ENCODE results near the gene NUP214.

The NUP214 gene

DNA sequence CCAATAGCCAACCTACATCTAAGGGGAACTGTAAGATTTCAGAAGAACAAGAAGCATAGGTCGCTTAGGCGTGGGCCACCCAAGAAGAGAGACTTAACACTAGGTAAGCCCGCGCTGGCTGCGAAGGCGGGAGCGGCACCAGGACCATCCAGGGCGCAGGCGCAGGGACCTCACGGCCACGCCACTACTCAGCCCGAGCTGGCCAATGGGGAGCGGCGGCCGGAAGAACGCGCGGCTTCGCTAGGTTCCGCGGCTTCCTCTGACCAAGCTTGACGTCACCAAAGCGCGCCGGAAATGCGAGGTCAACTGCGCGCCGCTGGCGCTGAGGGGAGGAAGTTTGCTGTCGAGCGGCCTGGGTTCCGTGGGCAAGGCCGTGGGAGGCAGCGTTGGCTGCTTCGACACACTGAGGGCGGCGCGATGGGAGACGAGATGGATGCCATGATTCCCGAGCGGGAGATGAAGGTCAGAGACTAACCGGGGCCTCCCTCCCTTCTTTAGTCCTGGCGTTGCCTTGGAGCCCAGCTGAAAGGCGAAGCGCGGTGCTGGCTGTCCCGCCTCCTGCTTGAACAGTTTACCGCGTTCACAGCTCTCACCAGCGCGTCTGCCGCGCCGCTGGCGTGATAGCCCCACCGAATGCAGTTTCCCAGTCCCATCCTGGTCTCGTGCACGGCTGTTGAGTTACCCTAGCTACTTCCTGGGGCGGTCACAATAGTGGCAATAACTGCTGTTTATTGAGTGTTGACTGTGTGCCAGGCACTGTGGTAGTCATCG lies at the start of gene NUP214:
TSS of gene NUP214 (plus strand) at position 299 of the 771 bp plus-strand sequence. CDS start at position 418, 119 bp downstream.
- DNase-seq (ENCODE audit: low spot score) = peak; percentile 100

DNA sequence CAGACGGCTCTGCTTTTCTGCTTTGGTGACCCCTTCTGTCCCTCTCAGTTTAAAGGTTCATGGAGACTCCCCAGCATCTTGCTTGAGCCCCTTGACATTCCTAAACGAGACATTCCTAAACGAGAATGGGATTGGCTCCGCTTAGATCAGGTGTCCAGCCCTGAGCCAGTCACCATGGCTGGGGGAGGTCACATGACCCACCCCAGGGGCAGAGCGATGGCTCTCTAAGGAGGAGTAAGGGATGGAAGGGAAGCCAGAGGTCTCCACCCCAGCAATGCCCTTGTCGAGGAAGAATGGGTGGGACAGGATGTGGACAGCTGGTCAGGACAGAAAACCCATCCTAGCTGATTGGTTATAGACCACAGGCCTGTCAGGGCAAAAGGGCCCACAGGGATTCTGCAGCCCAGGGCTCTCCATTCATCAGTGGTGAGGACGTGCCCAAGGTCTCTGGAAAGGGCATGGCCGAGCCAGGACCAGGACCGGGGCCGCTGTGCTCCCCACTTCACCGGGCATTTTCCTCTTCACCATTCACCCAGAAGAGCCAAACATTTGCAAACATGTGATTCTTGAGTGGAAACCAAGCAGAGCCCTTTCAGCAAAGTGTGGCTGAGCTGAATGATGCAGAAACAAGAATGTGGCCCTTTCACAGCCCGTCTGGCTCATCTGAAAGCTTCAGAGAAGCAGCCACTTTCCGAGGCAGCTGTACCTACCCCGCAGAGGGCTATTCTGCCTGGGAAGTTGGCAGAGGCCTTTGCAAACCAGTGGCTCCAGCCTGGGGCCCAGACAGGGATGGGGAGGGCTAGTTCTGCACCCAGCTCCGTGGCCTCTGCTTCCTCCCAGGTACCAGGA lies 48.8 kb upstream of the NUP214 start:
- DNase-seq (ENCODE audit: low spot score) = no peak

DNA sequence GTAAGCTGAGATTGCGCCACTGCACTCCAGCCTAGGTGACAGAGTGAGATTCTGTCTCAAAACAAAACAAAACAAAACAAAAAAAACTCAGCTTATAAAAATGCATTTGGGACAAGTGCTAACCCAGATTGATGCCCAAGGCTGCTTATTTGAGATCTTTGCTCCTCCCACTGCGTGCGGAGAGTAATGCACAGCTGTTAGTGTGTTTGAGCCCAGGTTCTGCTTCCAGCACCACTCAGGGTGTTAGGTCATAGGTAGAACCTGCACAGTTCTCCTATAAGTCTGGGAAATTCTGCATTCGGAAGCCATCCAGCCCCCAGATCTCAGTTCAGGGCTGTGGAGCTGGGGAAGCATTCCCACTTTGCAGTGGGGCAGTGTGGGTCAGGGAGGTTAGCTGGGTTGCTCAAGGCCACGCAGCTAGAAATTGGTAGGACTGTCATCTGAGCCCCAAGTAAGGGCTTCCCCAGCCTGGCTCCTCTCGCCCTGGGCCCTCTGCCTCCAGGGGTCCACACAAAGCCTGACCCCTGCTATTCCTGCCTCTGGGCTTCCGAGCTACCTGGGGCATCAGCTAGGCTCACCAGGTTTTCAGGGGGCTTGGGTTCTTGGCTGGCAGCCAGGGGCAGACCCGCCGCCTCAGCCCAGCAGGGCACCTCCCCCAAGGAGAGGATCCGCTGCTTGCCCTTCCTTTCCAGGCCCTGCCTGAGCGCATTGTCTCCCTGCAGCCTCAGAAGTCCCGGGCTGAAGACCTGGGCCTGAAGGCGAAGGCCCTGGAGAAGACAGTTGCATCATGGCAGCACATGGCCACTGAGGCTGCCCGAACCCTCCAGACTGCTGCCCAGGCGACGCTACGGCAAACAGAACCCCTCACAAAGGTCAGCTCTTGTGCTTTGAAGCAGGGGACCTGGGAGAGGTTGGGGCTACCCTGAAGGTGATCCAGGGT lies 46.7 kb upstream of the NUP214 start:
- DNase-seq (ENCODE audit: low spot score) = no peak

DNA sequence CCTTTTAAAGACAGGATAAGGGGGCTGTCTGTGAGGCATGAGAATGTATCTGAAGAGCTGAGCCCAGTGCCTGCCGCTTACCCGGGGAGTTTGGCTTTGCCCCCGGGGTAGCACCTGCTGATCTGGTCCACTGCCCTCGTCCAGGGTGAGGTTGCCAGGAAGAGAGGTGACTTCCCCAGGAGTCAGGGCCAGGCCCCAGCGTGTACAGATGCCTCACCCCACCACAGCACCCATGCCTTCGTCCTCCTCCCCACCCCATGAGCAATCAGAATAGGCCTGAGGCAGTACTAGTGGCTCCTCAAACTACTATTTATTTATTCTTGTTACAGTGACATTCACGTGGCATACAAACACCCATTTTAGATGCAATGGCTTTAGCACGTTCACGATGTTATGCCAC lies 44.8 kb upstream of the NUP214 start:
- no peak for DNase-seq (ENCODE audit: low spot score)

DNA sequence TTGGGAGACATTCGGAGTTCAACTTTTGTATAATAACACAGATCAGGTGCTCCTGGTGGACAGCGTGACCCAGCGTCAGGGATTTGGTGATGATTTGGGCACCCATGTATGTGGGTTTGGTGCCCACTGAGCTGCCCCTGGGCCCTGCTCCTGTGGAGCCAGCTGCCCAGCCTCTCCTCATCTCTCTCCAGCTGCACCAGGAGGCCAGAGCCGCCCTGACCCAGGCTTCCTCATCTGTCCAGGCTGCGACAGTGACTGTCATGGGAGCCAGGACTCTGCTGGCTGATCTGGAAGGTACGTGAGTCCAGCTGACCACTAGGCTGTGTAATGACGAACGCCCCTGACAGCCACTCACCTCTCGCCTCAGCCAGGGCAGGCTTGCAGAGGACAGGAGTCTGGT lies 43.5 kb upstream of the NUP214 start:
- DNase-seq (ENCODE audit: low spot score) = no peak

DNA sequence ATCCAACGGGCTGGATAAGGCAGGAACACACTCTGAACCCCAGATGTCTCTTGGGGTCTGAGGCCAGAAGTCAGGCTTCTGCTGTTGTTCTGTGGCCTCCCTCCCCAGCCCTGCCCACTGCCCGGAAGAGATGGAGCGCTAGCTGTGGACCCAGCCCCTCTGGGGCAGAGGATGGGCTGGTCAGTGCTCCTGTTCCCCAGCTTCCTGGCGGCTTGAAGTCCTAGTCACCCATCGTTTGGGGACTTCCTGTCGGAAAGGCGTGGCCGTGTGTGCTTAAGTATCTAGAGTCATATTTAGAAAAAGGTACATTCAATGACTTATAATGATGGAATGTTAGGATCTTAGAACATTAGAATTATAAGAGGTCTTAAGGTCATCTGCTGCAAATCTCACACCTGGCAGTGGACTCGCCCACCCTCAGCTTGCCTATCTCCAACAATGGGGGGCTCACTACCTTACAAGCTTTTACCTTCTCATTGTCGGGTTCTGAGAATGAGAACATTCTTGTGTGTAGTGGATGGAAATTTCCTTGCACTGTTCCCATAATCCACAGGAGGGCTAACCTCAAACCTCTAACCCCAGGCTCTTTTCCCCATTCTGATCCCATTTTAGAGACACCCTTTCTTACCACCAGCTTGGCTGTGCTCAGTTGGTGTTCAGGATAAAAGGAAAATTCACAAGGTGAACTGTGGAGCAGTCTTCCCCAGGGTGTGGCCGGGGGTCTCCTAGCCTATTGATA lies 42.4 kb upstream of the NUP214 start:
- DNase-seq (ENCODE audit: low spot score) = no peak

DNA sequence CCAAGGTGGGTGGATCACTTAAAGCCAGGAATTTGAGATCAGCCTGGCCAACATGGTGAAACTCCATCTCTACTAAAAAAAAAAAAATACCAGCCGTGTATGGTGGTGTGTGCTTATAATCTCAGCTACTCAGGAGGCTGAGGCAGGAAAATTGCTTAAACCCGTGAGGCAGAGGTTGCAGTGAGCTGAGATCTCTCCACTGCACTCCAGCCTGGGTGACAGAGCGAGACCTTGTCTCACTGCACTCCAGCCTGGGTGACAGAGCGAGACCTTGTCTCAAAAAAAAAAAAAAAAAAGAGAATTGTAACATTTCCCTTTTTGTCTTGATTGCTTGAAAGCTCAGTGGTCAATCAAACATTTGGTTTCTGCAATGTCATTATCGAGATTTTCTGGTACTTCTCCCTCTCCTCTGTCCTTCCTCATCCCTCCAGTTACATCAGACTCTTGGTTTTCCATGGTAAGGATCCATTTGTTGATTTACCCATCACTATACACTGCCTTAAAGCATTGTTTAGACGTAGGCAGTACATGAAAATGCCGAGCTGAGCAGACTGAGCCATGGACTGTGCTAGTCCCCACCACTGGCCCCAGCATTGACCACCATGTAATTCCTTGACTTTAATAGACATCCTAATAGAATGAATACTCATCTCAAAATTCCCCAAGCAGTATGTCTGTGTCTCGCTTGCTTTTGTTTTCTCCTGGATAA lies 40.6 kb upstream of the NUP214 start:
- DNase-seq (ENCODE audit: low spot score) = no peak

DNA sequence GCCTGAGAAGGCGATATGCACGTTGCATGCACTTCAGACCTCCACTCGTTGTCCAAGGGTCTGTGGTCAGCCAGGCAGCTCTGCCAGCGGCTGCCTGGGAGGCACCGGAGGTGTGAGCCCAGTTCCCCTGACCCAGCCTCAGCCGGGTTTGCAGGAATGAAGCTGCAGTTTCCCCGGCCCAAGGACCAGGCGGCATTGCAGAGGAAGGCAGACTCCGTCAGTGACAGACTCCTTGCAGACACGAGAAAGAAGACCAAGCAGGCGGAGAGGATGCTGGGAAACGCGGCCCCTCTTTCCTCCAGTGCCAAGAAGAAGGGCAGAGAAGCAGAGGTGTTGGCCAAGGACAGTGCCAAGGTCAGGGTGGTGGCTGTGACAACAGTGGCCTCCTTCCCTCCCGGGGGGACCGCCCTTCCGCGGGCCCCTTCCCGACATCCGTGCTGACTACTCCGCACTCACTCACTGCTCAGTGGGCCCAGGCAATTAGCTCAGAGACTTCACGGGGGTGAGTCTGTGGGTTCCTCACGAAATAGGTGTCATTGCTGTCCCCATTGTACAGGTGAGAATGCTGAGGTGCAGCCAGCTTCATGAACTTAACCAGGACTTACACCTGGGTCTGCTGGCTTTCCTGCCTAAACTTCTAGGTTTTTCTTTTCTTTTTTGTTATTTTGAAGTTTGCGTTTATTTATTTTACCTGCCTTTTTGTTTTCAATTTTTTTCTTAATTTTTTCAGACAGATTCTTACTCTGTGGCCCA lies 39.8 kb upstream of the NUP214 start:
- DNase-seq (ENCODE audit: low spot score) = no peak

DNA sequence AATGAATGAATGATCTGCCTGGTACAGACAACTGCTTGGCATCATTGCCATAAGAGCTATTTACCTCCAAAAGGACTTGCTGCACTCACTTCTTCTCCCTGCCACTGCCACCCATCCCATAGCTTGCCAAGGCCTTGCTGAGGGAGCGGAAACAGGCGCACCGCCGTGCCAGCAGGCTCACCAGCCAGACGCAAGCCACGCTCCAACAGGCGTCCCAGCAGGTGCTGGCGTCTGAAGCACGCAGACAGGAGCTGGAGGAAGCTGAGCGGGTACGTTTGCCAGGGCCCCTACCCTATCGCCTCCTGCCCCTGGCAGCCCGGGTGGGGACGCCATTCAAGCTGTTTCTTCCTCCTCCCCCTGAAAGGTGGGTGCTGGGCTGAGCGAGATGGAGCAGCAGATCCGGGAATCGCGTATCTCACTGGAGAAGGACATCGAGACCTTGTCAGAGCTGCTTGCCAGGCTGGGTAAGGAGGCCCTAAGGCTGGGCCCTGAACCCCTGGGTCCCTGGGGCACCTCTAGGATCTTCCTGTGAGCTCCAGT lies 38.0 kb upstream of the NUP214 start:
- no peak for DNase-seq (ENCODE audit: low spot score)

DNA sequence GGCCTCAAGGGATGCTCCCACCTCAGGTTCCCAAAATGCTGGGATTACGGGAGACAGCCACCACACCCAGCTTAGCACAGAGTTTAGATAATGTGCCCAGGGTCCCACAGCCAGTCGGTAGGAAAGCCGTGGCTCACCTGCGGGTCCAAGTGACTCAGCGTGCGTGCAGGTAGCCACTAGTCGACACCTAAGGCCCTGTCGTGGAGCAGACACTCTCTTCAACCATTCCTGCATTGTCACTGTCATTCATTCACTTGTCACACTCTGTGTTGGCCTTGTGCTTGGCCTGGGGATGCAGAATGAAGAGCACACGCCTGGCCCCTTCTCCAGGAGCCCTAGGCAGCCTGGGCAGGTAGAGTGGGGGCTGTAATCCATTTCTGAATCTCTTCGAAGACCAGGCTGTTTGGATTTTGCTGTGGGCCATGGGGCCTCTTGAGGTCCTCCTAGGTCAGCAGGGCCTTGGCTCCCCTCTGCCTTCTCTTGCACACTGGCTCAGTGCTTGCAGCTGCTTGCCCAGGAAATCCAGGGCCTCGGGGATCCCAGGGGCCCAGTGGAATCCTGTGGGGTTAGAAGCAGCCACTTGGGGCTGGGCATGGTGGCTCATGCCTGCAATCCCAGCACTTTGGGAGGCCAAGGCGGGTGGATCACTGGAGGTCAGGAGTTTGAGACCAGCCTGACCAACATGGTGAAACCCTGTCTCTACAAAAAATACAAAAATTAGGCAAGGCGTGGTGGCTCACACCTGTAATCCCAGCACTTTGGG lies 35.2 kb upstream of the NUP214 start:
- DNase-seq (ENCODE audit: low spot score) = no peak

DNA sequence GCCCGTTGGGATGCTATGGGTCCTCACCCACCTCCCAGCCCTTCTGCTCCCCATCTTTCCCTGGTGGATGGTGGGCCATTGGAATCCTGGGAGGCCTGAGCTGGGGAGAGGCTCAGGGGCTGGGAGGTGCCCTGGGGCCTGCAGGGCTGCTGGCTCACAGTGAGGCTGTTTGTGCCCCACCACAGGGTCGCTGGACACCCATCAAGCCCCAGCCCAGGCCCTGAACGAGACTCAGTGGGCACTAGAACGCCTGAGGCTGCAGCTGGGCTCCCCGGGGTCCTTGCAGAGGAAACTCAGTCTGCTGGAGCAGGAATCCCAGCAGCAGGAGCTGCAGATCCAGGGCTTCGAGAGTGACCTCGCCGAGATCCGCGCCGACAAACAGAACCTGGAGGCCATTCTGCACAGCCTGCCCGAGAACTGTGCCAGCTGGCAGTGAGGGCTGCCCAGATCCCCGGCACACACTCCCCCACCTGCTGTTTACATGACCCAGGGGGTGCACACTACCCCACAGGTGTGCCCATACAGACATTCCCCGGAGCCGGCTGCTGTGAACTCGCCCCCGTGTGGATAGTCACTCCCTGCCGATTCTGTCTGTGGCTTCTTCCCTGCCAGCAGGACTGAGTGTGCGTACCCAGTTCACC lies 33.9 kb upstream of the NUP214 start:
- DNase-seq (ENCODE audit: low spot score) = no peak

DNA sequence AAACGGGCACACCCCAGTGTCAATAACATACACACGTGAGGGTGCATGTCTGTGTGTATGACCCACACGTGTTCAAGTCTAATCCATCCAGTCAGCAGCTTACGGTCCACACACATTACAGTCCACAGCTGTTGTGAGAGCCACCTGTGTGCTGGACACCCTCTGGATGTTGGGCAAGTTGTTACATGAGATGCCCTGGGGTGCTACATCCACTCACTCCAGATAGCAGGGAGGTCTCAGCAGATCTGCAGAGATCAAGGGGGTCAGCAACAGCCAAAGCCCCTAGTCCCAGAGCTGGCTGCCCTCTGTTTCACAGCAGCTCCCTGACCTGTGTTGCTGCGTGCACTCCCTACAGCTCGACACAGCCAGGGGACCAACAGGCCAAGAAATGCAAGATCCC lies 33.4 kb upstream of the NUP214 start:
- no peak for DNase-seq (ENCODE audit: low spot score)

DNA sequence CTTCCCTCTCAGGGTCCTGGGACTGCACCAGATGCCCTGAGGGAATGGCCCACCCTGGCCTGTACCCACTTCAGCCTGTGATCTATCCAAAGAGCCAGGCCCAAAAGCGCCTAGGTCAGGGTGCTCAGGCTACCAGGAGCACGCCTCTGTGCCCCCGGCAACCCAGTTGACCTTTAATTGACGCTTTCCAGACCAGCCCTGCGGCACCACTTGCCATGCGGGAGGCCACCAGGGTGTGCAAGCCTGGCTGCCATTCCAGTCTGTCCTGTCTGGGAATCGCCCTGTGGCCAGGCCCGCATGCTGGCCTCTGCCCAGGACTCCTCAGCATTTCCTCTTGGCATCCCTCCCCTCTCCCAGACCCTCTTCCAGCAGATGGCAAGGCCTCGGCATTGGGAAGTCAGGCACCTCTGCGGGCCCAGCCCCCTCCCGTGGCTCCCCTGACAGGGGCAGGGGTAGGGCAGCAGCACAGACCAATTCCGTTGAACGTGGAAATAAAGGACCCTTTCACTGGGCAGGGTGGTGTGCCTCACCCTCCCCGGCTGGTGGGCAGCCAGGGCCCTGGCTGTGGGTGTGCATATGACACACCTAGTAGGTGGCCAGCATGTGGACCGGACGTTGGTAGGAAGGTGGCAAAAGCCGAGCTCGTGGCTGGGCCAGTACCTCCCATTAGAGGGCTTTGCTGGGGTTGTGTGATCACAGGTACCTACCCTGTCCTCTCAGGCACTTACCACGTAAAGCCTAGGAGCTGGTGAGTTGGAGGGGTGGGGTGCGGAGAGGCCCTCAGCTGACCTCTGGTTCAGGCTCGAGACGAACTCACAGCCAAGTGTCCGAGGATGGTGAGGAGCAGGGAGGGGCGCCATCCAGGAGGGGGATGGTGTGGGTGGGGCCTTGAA lies 32.6 kb upstream of the NUP214 start:
- DNase-seq (ENCODE audit: low spot score) = no peak

DNA sequence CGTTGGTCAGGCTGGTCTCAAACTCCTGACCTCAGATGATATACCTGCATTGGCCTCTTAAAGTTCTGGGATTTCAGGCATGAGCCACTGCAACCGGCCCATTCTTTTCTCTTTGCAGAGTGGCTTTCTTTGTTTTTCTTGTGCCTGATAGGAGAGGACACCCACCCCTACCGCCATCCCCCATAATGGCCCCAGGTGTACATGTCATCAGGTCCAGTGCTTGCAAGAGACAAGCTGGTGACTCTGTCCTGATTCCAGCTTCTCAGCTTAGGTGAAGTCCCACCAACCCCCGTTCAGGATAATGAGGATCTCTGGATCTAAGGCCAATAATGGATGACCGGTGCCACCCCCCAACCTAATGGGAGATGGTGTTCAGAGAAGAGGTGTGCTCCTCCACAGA lies 31.4 kb upstream of the NUP214 start:
- DNase-seq (ENCODE audit: low spot score) = no peak

DNA sequence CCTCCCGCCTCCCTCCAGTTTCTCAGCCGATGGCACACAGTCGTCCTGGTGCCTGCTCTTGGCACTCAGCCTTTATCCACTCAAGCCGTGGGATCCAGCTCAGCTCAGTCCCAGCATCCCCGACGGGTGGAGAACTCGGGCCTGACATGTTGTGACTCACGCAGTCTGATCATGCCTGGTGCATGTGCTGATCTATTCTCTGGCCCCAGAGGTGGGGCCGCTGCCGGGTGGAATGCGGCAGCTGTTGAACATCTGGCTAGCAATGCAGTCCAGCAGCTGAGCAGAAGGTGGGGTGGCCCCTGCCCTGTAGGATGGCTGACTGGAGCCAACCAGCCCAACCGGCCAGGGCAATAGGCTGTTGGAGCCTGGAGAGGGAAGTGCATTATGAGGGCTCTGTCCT lies 30.8 kb upstream of the NUP214 start:
- no peak for DNase-seq (ENCODE audit: low spot score)

DNA sequence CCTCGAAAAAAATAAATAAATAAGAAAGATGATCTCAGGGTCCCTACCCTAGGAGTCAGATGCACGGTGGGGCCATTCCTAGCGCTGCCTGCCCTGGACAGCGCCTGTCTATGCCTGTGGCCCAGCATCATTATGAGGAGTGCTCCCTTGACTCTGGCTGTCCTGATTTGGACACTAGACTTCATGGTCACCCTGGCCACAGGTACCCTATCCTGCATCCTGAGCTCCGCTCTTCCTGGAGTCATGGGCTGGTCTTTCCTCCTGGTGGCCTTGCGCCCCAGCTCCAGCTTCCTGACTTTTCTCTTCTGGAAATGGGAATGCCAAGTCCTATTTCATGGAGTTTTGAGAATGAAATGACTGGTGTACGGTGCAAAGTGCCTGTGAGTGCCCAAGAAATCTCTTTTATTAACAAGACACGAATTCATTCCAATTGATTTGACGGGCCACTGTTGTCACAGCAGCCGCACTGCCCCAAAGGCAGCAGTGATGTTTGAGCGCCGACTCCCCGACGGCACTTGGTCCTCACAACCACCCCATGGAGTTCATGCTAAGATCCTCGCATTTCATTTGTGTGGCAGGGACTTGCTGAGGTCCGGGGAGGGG lies 29.6 kb upstream of the NUP214 start:
- DNase-seq (ENCODE audit: low spot score) = no peak
